GM23338 (cell line): ENCODE measurements around the gene AGAP2.

Experiments used
- CREB1 ChIP-seq: fragments of 250-450 bp; sonication (Bioruptor Pico); IDR thresholded peaks from 2 replicates; pipeline ENCODE4 v1.5.0; 2020; ENCODE audit warnings: low read depth, mild to moderate bottlenecking, moderate library complexity
- CTCF ChIP-seq, 2 experiments: fragments of 200-600 bp in 1 of 2; sonication (generic) in 1 of 2; conservative IDR thresholded peaks; 2 replicates each; pipeline versions ENCODE4 v1.5.1 to v1.6.1; 2016 to 2017; ENCODE audit warnings: antibody characterized with exemption in 2 of 2, low read depth in 2 of 2, mild to moderate bottlenecking in 2 of 2, moderate library complexity in 1 of 2
- EZH2 ChIP-seq: fragments of 200-600 bp; sonication (generic); IDR thresholded peaks from one replicate; pipeline ENCODE4 v1.8.0; 2017; ENCODE audit warnings: antibody characterized with exemption, mild to moderate bottlenecking, low read depth; ENCODE audit not compliant: unreplicated experiment
- EZH2phosphoT487 ChIP-seq: fragments of 200-600 bp; sonication (generic); IDR thresholded peaks from one replicate; pipeline ENCODE4 v1.8.1; 2018; ENCODE audit warnings: antibody characterized with exemption; ENCODE audit not compliant: unreplicated experiment
- JUNB ChIP-seq: IDR thresholded peaks from one replicate; pipeline ENCODE4 v1.6.1; 2016; ENCODE audit warnings: antibody characterized with exemption; ENCODE audit not compliant: unreplicated experiment
- NANOG ChIP-seq: IDR thresholded peaks from 2 replicates; pipeline ENCODE4 v1.6.1; 2016; ENCODE audit warnings: antibody characterized with exemption, borderline replicate concordance
- POLR2AphosphoS5 ChIP-seq: IDR thresholded peaks from 2 replicates; pipeline ENCODE4 v1.6.1; 2016; ENCODE audit warnings: antibody characterized with exemption, low read depth
- REST ChIP-seq: IDR thresholded peaks from one replicate; pipeline ENCODE4 v1.6.1; 2018; ENCODE audit warnings: antibody characterized with exemption; ENCODE audit not compliant: unreplicated experiment
- ZNF114 ChIP-seq: fragments of 250-450 bp; sonication (Bioruptor Pico); IDR thresholded peaks from 2 replicates; pipeline ENCODE4 v1.5.0; 2020; ENCODE audit warnings: mild to moderate bottlenecking, moderate library complexity
- TF ChIP-seq, protein P1 (sequence below): fragments of 250-450 bp; sonication (Bioruptor Pico); IDR thresholded peaks from 2 replicates; pipeline ENCODE4 v1.5.0; 2020; ENCODE audit warnings: mild to moderate bottlenecking, moderate library complexity
- TF ChIP-seq, protein P2 (sequence below): IDR thresholded peaks from 2 replicates; pipeline ENCODE4 v1.6.1; 2016; ENCODE audit warnings: antibody characterized with exemption

DNA sequence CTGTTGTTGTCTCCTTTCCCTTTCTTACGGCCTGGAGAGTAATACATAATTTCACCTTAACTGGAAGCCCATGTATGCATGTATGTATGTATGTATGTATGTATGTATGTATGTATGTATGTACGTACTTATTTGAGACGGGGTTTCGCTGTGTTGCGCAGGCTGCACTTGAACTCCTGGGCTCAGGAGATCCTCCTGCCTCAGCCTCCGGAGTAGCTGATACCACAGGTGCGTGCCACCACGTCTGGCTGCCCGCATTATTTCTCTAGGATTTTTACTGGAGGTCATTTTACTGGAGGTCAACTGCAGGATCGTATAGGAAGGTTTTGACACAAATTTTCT, 45.3 kb downstream of the AGAP2 start:
- no peak for TF ChIP-seq POLR2AphosphoS5
- no peak for TF ChIP-seq CTCF (conservative IDR thresholded peaks at IDR 0.05; ENCODE audit: low read depth in 2 of 2)
- TF ChIP-seq EZH2: no peak
- TF ChIP-seq EZH2phosphoT487: no peak
- TF ChIP-seq REST: no peak
- TF ChIP-seq, protein P1, sequence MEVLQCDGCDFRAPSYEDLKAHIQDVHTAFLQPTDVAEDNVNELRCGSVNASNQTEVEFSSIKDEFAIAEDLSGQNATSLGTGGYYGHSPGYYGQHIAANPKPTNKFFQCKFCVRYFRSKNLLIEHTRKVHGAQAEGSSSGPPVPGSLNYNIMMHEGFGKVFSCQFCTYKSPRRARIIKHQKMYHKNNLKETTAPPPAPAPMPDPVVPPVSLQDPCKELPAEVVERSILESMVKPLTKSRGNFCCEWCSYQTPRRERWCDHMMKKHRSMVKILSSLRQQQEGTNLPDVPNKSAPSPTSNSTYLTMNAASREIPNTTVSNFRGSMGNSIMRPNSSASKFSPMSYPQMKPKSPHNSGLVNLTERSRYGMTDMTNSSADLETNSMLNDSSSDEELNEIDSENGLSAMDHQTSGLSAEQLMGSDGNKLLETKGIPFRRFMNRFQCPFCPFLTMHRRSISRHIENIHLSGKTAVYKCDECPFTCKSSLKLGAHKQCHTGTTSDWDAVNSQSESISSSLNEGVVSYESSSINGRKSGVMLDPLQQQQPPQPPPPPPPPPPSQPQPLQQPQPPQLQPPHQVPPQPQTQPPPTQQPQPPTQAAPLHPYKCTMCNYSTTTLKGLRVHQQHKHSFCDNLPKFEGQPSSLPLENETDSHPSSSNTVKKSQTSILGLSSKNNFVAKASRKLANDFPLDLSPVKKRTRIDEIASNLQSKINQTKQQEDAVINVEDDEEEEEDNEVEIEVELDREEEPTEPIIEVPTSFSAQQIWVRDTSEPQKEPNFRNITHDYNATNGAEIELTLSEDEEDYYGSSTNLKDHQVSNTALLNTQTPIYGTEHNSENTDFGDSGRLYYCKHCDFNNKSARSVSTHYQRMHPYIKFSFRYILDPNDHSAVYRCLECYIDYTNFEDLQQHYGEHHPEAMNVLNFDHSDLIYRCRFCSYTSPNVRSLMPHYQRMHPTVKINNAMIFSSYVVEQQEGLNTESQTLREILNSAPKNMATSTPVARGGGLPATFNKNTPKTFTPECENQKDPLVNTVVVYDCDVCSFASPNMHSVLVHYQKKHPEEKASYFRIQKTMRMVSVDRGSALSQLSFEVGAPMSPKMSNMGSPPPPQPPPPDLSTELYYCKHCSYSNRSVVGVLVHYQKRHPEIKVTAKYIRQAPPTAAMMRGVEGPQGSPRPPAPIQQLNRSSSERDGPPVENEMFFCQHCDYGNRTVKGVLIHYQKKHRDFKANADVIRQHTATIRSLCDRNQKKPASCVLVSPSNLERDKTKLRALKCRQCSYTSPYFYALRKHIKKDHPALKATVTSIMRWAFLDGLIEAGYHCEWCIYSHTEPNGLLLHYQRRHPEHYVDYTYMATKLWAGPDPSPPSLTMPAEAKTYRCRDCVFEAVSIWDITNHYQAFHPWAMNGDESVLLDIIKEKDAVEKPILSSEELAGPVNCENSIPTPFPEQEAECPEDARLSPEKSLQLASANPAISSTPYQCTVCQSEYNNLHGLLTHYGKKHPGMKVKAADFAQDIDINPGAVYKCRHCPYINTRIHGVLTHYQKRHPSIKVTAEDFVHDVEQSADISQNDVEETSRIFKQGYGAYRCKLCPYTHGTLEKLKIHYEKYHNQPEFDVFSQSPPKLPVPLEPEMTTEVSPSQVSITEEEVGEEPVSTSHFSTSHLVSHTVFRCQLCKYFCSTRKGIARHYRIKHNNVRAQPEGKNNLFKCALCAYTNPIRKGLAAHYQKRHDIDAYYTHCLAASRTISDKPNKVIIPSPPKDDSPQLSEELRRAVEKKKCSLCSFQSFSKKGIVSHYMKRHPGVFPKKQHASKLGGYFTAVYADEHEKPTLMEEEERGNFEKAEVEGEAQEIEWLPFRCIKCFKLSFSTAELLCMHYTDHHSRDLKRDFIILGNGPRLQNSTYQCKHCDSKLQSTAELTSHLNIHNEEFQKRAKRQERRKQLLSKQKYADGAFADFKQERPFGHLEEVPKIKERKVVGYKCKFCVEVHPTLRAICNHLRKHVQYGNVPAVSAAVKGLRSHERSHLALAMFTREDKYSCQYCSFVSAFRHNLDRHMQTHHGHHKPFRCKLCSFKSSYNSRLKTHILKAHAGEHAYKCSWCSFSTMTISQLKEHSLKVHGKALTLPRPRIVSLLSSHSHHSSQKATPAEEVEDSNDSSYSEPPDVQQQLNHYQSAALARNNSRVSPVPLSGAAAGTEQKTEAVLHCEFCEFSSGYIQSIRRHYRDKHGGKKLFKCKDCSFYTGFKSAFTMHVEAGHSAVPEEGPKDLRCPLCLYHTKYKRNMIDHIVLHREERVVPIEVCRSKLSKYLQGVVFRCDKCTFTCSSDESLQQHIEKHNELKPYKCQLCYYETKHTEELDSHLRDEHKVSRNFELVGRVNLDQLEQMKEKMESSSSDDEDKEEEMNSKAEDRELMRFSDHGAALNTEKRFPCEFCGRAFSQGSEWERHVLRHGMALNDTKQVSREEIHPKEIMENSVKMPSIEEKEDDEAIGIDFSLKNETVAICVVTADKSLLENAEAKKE (CRISPR knock-in tag): no peak
- no peak for TF ChIP-seq JUNB
- no peak for TF ChIP-seq CREB1
- TF ChIP-seq, protein P2, sequence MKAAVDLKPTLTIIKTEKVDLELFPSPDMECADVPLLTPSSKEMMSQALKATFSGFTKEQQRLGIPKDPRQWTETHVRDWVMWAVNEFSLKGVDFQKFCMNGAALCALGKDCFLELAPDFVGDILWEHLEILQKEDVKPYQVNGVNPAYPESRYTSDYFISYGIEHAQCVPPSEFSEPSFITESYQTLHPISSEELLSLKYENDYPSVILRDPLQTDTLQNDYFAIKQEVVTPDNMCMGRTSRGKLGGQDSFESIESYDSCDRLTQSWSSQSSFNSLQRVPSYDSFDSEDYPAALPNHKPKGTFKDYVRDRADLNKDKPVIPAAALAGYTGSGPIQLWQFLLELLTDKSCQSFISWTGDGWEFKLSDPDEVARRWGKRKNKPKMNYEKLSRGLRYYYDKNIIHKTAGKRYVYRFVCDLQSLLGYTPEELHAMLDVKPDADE: no peak
- no peak for TF ChIP-seq ZNF114 (CRISPR knock-in tag)
- no peak for TF ChIP-seq NANOG
